Bronchus fibroblast of lung (primary cell): ENCODE results near the gene GRAP. TPM values are rescaled to one million over a fixed set of nuclear protein-coding genes. Genes with fewer than 3 reads are reported as not detected.

Experiments used
- total RNA-seq: library from RNA; depleted of rRNA; stranded (reverse); fragments of >200 nt; gene quantifications from 2 replicates; pipeline ENCODE4 v1.2.3, GENCODE V29; 2015

The GRAP gene
- total RNA-seq, result under 0.01 TPM in 1 of 2 replicates, not detected in the other

DNA sequence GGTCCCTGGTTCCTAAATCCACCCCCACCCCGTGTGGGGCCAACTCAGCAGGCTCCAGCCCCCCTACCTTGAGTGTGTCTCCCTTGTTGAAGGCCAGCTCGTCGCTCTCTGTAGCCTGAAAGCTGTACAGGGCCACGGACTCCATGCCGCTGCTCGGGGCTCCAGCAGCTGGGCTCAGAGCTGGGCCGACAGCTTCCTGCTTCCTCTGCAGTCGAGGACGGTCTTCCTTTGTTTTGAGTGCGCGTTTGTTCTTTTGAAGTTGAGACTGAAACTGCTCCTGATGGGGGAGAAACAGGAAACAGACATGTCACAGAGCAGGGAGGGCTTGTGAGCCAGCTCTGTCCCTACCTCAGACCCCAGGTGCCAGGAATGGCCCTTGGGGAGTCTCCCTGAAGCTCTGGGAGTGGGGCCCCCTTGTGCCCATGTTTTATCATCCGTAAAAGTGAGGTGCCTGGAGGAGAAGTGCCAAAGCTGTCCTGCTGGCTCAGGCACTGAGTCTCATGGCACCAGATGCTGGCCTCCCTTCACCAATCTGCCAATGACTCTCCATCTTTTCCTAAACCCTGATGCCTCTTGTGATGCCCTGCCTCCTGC, at the start of gene GRAP:
Gene GRAP, minus strand, starts transcription at position 176 of the 594 bp plus-strand sequence. Its CDS starts 31 bp downstream, at position 145.

GRCh38 chr17:19004421-19005136, 42.2 kb downstream of the GRAP start, which contains the start of gene FAM83G:
FAM83G (minus strand) TSS chr17:19004764; CDS start chr17:19004041, 723 bp downstream.

Other genes with a start within 250 kb of the GRAP start
- gene PRPSAP2, start 188.8 kb downstream of the GRAP start, total RNA-seq, result 22.9 and 30.9 TPM in 2 replicates
- not detected in 2 replicates for gene SLC5A10, start 94.8 kb downstream of the GRAP start, total RNA-seq
- 11.4 and 11.6 TPM in 2 replicates for gene FAM83G, start 42.2 kb downstream of the GRAP start, total RNA-seq
- gene GRAPL, start 80.6 kb upstream of the GRAP start, total RNA-seq, result 1.5 TPM in 1 of 2 replicates, not detected in the other
- 16.0 and 16.5 TPM in 2 replicates for gene EPN2, start 190.4 kb upstream of the GRAP start, total RNA-seq